BLaER1 (cell line): Measurements from ENCODE around the gene FGF12.

Experiments
- H3K27ac ChIP-seq: shearing (Covaris generic); formaldehyde crosslinking; 2 replicates; pipeline ENCODE4 v1.8.1; 2022
- H3K27me3 ChIP-seq: shearing (Covaris generic); formaldehyde crosslinking; 2 replicates; pipeline ENCODE4 v1.8.1; 2022
- H3K36me3 ChIP-seq: shearing (Covaris generic); formaldehyde crosslinking; 2 replicates; pipeline ENCODE4 v1.8.1; 2022
- H3K4me1 ChIP-seq: shearing (Covaris generic); formaldehyde crosslinking; 2 replicates; pipeline ENCODE4 v1.8.1; 2022
- H3K4me2 ChIP-seq: shearing (Covaris generic); formaldehyde crosslinking; 2 replicates; pipeline ENCODE4 v1.8.1; 2022
- H3K4me3 ChIP-seq: shearing (Covaris generic); formaldehyde crosslinking; 2 replicates; pipeline ENCODE4 v1.8.1; 2022
- H3K9ac ChIP-seq: shearing (Covaris generic); formaldehyde crosslinking; 2 replicates; pipeline ENCODE4 v1.8.1; 2022
- H3K9me3 ChIP-seq: shearing (Covaris generic); formaldehyde crosslinking; 2 replicates; pipeline ENCODE4 v1.8.1; 2022
- H4K20me1 ChIP-seq: shearing (Covaris generic); formaldehyde crosslinking; 2 replicates; pipeline ENCODE4 v1.8.1; 2022
- Cebpa-rat ChIP-seq: shearing (Covaris generic); IDR thresholded peaks from 2 replicates; pipeline ENCODE4 v1.8.1; 2022

FGF12 gene

GRCh38 chr3:192331749-192332385 is 395.5 kb downstream of the FGF12 start:
- Histone ChIP-seq H3K9ac (no peak overlapping the region), H3K27me3 (no peaks in the 10 kb centered on the region), H3K4me1 (no peaks in the 10 kb centered on the region), H3K9me3 (no peaks in the 10 kb centered on the region), H3K36me3 (no peaks in the 10 kb centered on the region), H3K4me2 (peak overlapping the region; percentile 32), H3K4me3 (no peak overlapping the region), H4K20me1 (no peaks in the 10 kb centered on the region), H3K27ac (no peak overlapping the region)
- TF ChIP-seq Cebpa-rat = no peak

- TF ChIP-seq Cebpa-rat = no peak
- no peak overlapping the region for H3K4me2 ChIP-seq
Observed at GRCh38 chr3:192326656-192327055, 400.7 kb downstream of the FGF12 start.

DNA sequence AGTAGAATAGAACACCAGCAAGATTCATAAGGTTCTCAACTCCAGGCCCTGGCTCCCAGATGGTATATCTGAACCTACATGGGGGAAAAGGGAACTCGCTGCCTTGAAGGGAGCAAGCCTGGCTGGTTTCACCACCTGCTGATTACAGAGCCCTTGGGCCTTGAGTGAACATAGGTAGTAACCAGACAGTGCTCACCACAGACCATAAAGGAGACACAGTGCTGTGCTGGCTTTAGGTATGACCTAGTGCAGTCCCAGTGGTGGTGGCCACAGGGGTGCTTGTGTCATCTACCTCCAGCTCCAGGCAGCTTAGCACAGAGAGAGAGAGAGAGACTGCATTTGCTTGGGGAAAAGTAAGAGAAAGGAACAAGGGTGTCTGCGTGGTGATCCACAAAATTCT is 409.8 kb downstream of the FGF12 start:
- Histone ChIP-seq H3K27ac (no peak overlapping the region), H3K4me1 (no peaks in the 10 kb centered on the region), H3K4me2 (no peak overlapping the region), H3K9ac (no peak overlapping the region), H4K20me1 (no peaks in the 10 kb centered on the region), H3K27me3 (no peaks in the 10 kb centered on the region), H3K4me3 (no peak overlapping the region), H3K36me3 (no peaks in the 10 kb centered on the region), H3K9me3 (no peaks in the 10 kb centered on the region)
- no peak for TF ChIP-seq Cebpa-rat

More at GRCh38 chr3:192326656-192327055, 400.7 kb downstream of the FGF12 start:
- Histone ChIP-seq H3K36me3 (no peaks in the 10 kb centered on the region), H3K9me3 (no peaks in the 10 kb centered on the region), H3K9ac (no peak overlapping the region), H3K27ac (no peak overlapping the region), H4K20me1 (no peaks in the 10 kb centered on the region), H3K4me1 (no peaks in the 10 kb centered on the region), H3K27me3 (no peaks in the 10 kb centered on the region), H3K4me3 (no peak overlapping the region)

GRCh38 chr3:192313605-192314004 is 413.7 kb downstream of the FGF12 start:
- Histone ChIP-seq H3K27me3 (no peaks in the 10 kb centered on the region), H3K9ac (no peak overlapping the region), H3K4me2 (no peak overlapping the region), H3K27ac (no peak overlapping the region), H3K4me3 (no peak overlapping the region), H3K4me1 (no peaks in the 10 kb centered on the region), H3K9me3 (no peaks in the 10 kb centered on the region), H3K36me3 (no peaks in the 10 kb centered on the region), H4K20me1 (no peaks in the 10 kb centered on the region)
- no peak for TF ChIP-seq Cebpa-rat

DNA sequence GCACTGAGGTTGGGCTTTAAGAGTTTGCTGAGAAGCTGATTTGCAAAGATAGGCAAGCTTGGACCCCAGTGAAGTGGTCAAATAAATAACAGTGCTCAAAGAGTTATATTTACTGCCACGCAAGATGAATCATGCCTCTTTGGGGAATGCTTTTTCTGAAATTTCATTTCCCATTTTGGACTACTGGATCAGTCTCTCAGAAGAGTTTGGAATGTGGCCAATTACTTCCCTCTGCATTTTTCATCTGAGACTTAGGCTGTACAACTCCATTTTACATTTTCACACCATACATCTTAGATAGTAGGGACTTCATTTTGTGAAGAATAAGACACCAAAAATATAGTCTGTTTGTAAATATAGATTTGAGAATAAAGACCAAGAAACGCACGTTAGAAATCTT is 419.7 kb downstream of the FGF12 start:
- no peak for TF ChIP-seq Cebpa-rat
- Histone ChIP-seq H3K4me3 (no peak overlapping the region), H3K9me3 (no peaks in the 10 kb centered on the region), H3K36me3 (no peaks in the 10 kb centered on the region), H3K27me3 (no peaks in the 10 kb centered on the region), H4K20me1 (no peaks in the 10 kb centered on the region), H3K27ac (no peak overlapping the region), H3K9ac (no peak overlapping the region), H3K4me1 (no peaks in the 10 kb centered on the region), H3K4me2 (no peak overlapping the region)

- no peak for TF ChIP-seq Cebpa-rat
- Histone ChIP-seq H3K27me3 (no peaks in the 10 kb centered on the region), H4K20me1 (no peaks in the 10 kb centered on the region), H3K4me3 (no peak overlapping the region), H3K4me1 (no peaks in the 10 kb centered on the region), H3K9ac (no peak overlapping the region), H3K9me3 (no peaks in the 10 kb centered on the region), H3K27ac (no peak overlapping the region), H3K4me2 (no peak overlapping the region), H3K36me3 (no peaks in the 10 kb centered on the region)
Observed at GRCh38 chr3:192303235-192303634, 424.1 kb downstream of the FGF12 start.

GRCh38 chr3:192302721-192303120 is 424.6 kb downstream of the FGF12 start:
- Histone ChIP-seq H3K27me3 (no peaks in the 10 kb centered on the region), H3K4me2 (no peak overlapping the region), H4K20me1 (no peaks in the 10 kb centered on the region), H3K9me3 (no peaks in the 10 kb centered on the region), H3K36me3 (no peaks in the 10 kb centered on the region), H3K4me3 (no peak overlapping the region), H3K27ac (no peak overlapping the region), H3K9ac (no peak overlapping the region), H3K4me1 (no peaks in the 10 kb centered on the region)
- TF ChIP-seq Cebpa-rat = no peak

GRCh38 chr3:192299921-192300320 is 427.4 kb downstream of the FGF12 start:
- no peak overlapping the region for H3K4me2 ChIP-seq
- no peak overlapping the region for H3K27ac ChIP-seq
- H4K20me1 ChIP-seq = no peaks in the 10 kb centered on the region
- no peaks in the 10 kb centered on the region for H3K9me3 ChIP-seq
- no peak overlapping the region for H3K4me3 ChIP-seq
- H3K9ac ChIP-seq = no peak overlapping the region
- no peak for TF ChIP-seq Cebpa-rat
- H3K36me3 ChIP-seq = no peaks in the 10 kb centered on the region
- no peaks in the 10 kb centered on the region for H3K4me1 ChIP-seq
- no peaks in the 10 kb centered on the region for H3K27me3 ChIP-seq

DNA sequence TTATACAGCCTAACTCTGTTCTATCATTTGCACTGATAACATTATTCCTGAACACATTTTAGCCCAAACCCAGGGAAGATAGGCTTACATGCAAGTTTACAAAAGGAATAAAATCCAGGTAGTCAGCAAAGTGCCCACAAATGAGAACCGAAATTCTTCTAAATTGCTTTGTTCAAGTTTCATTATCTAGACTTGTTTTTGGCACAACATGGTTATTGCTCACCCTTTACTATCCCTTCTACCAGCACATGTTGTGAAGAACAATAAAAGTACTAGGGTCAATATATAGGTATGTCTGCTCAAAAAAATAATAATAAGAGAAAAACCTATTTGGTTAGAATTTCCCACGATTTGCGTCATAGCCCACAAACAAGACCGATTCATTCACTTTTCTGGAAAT is 430.5 kb downstream of the FGF12 start:
- H3K4me2 ChIP-seq = no peak overlapping the region
- no peak for TF ChIP-seq Cebpa-rat
- H3K36me3 ChIP-seq = no peaks in the 10 kb centered on the region
- H3K4me1 ChIP-seq = no peaks in the 10 kb centered on the region
- H3K9me3 ChIP-seq = no peaks in the 10 kb centered on the region
- no peaks in the 10 kb centered on the region for H3K27me3 ChIP-seq
- no peaks in the 10 kb centered on the region for H4K20me1 ChIP-seq
- no peak overlapping the region for H3K9ac ChIP-seq
- H3K27ac ChIP-seq = no peak overlapping the region
- no peak overlapping the region for H3K4me3 ChIP-seq

GRCh38 chr3:192284443-192285072 is 442.8 kb downstream of the FGF12 start:
- H4K20me1 ChIP-seq = no peaks in the 10 kb centered on the region

More at GRCh38 chr3:192284443-192285072, 442.8 kb downstream of the FGF12 start:
- H3K27ac ChIP-seq = no peak overlapping the region
- no peak overlapping the region for H3K4me2 ChIP-seq
- peaks cover 9% of the 10 kb centered on the region for H3K4me1 ChIP-seq
- no peaks in the 10 kb centered on the region for H3K27me3 ChIP-seq
- H3K9ac ChIP-seq = no peak overlapping the region
- H3K4me3 ChIP-seq = no peak overlapping the region
- no peaks in the 10 kb centered on the region for H3K36me3 ChIP-seq
- H3K9me3 ChIP-seq = no peaks in the 10 kb centered on the region
- TF ChIP-seq Cebpa-rat = no peak
